ENCODE results near the gene ENTHD1. TPM values are rescaled to one million over a fixed set of nuclear protein-coding genes. Genes with fewer than 3 reads are reported as not detected.

The ENTHD1 gene
- total RNA-seq, 1 donor from 2014 or later = 0.08 TPM

- no peak overlapping the region for H3K4me3 Mint-ChIP-seq
- no peak overlapping the region for H3K27ac Mint-ChIP-seq
- DNase-seq (ENCODE audit: low spot score) = no peak
- H3K9me3 Mint-ChIP-seq = peaks cover 5% of the 10 kb centered on the region
- intact Hi-C loops (cut with micrococcal nuclease) = no loop called here
- H3K27me3 Mint-ChIP-seq (ENCODE audit: insufficient read depth) = no peaks in the 10 kb centered on the region
- no peaks in the 10 kb centered on the region for H3K36me3 Mint-ChIP-seq (ENCODE audit: low read depth)
- H3K4me1 Mint-ChIP-seq (ENCODE audit: low read depth) = peaks cover 52% of the 10 kb centered on the region
These were observed 115.7 kb downstream of the ENTHD1 start for GRCh38 chr22:39777716-39778454.

- H3K4me1 Mint-ChIP-seq (ENCODE audit: low read depth) = peaks cover 60% of the 10 kb centered on the region
- H3K27me3 Mint-ChIP-seq (ENCODE audit: insufficient read depth) = no peaks in the 10 kb centered on the region
- peaks cover 8% of the 10 kb centered on the region for H3K9me3 Mint-ChIP-seq
- H3K36me3 Mint-ChIP-seq (ENCODE audit: low read depth) = peaks cover 2% of the 10 kb centered on the region
- no peak for DNase-seq (ENCODE audit: low spot score)
- H3K4me3 Mint-ChIP-seq = no peak overlapping the region
- H3K27ac Mint-ChIP-seq = no peak overlapping the region
- intact Hi-C loops (cut with micrococcal nuclease) = no loop called here
These were observed 117.1 kb downstream of the ENTHD1 start for GRCh38 chr22:39776295-39777009.

GRCh38 chr22:39773976-39774539, 119.5 kb downstream of the ENTHD1 start:
- H3K9me3 Mint-ChIP-seq = peaks cover 17% of the 10 kb centered on the region
- intact Hi-C loops (cut with micrococcal nuclease) = loop anchor here (1.0 to 2.0 kb wide), 2 partner anchors 133 to 187 kb away; no protein-coding TSS in a partner anchor
- H3K36me3 Mint-ChIP-seq (ENCODE audit: low read depth) = peaks cover 7% of the 10 kb centered on the region
- H3K4me3 Mint-ChIP-seq = peak overlapping the region; percentile 19
- no peaks in the 10 kb centered on the region for H3K27me3 Mint-ChIP-seq (ENCODE audit: insufficient read depth)
- H3K27ac Mint-ChIP-seq = peak overlapping the region; percentile 64
- H3K4me1 Mint-ChIP-seq (ENCODE audit: low read depth) = peaks cover 60% of the 10 kb centered on the region
- DNase-seq (ENCODE audit: low spot score) = peak; percentile 64

GRCh38 chr22:39773503-39773902, 120.1 kb downstream of the ENTHD1 start:
- intact Hi-C loops (cut with micrococcal nuclease) = no loop called here
- peak overlapping the region; percentile 64 for H3K27ac Mint-ChIP-seq
- H3K4me3 Mint-ChIP-seq = peak overlapping the region; percentile 19
- H3K36me3 Mint-ChIP-seq (ENCODE audit: low read depth) = peaks cover 7% of the 10 kb centered on the region
- no peaks in the 10 kb centered on the region for H3K27me3 Mint-ChIP-seq (ENCODE audit: insufficient read depth)
- H3K4me1 Mint-ChIP-seq (ENCODE audit: low read depth) = peaks cover 61% of the 10 kb centered on the region
- peaks cover 18% of the 10 kb centered on the region for H3K9me3 Mint-ChIP-seq
- no peak for DNase-seq (ENCODE audit: low spot score)

GRCh38 chr22:39771486-39771885, 122.1 kb downstream of the ENTHD1 start:
- H3K4me1 Mint-ChIP-seq (ENCODE audit: low read depth) = peaks cover 58% of the 10 kb centered on the region
- no peak for DNase-seq (ENCODE audit: low spot score)
- intact Hi-C loops (cut with micrococcal nuclease) = no loop called here
- H3K27ac Mint-ChIP-seq = no peak overlapping the region
- H3K36me3 Mint-ChIP-seq (ENCODE audit: low read depth) = peaks cover 7% of the 10 kb centered on the region
- peaks cover 23% of the 10 kb centered on the region for H3K9me3 Mint-ChIP-seq
- H3K4me3 Mint-ChIP-seq = no peak overlapping the region
- H3K27me3 Mint-ChIP-seq (ENCODE audit: insufficient read depth) = no peaks in the 10 kb centered on the region

- DNase-seq (ENCODE audit: low spot score) = no peak
- intact Hi-C loops (cut with micrococcal nuclease) = no loop called here
- Mint-ChIP-seq H3K4me3 (no peak overlapping the region), H3K4me1 (ENCODE audit: low read depth) (peaks cover 18% of the 10 kb centered on the region), H3K9me3 (peaks cover 13% of the 10 kb centered on the region), H3K36me3 (ENCODE audit: low read depth) (peaks cover 4% of the 10 kb centered on the region), H3K27ac (no peak overlapping the region), H3K27me3 (ENCODE audit: insufficient read depth) (peaks cover 5% of the 10 kb centered on the region)
These were observed 127.9 kb downstream of the ENTHD1 start for GRCh38 chr22:39765661-39766060.

GRCh38 chr22:39765046-39765445, 128.5 kb downstream of the ENTHD1 start:
- H3K4me1 Mint-ChIP-seq (ENCODE audit: low read depth) = peaks cover 18% of the 10 kb centered on the region
- peaks cover 4% of the 10 kb centered on the region for H3K36me3 Mint-ChIP-seq (ENCODE audit: low read depth)
- intact Hi-C loops (cut with micrococcal nuclease) = no loop called here
- peaks cover 5% of the 10 kb centered on the region for H3K27me3 Mint-ChIP-seq (ENCODE audit: insufficient read depth)
- no peak for DNase-seq (ENCODE audit: low spot score)
- no peak overlapping the region for H3K4me3 Mint-ChIP-seq
- H3K9me3 Mint-ChIP-seq = peaks cover 13% of the 10 kb centered on the region
- H3K27ac Mint-ChIP-seq = no peak overlapping the region

- no peak overlapping the region for H3K4me3 Mint-ChIP-seq
- intact Hi-C loops (cut with micrococcal nuclease) = no loop called here
- peaks cover 16% of the 10 kb centered on the region for H3K4me1 Mint-ChIP-seq (ENCODE audit: low read depth)
- peaks cover 9% of the 10 kb centered on the region for H3K27me3 Mint-ChIP-seq (ENCODE audit: insufficient read depth)
- H3K36me3 Mint-ChIP-seq (ENCODE audit: low read depth) = peaks cover 3% of the 10 kb centered on the region
- peaks cover 2% of the 10 kb centered on the region for H3K9me3 Mint-ChIP-seq
- no peak overlapping the region for H3K27ac Mint-ChIP-seq
- DNase-seq (ENCODE audit: low spot score) = no peak
These were observed 130.3 kb downstream of the ENTHD1 start for GRCh38 chr22:39763276-39763675.

- no peak overlapping the region for H3K27ac Mint-ChIP-seq
- no peaks in the 10 kb centered on the region for H3K27me3 Mint-ChIP-seq (ENCODE audit: insufficient read depth)
- H3K4me1 Mint-ChIP-seq (ENCODE audit: low read depth) = peaks cover 33% of the 10 kb centered on the region
- no peaks in the 10 kb centered on the region for H3K9me3 Mint-ChIP-seq
- no peaks in the 10 kb centered on the region for H3K36me3 Mint-ChIP-seq (ENCODE audit: low read depth)
- DNase-seq (ENCODE audit: low spot score) = no peak
- intact Hi-C loops (cut with micrococcal nuclease) = no loop called here
- H3K4me3 Mint-ChIP-seq = no peak overlapping the region
These were observed 142.8 kb downstream of the ENTHD1 start for GRCh38 chr22:39750759-39751158.

- no peaks in the 10 kb centered on the region for H3K9me3 Mint-ChIP-seq
- H3K36me3 Mint-ChIP-seq (ENCODE audit: low read depth) = peaks cover 1% of the 10 kb centered on the region
- intact Hi-C loops (cut with micrococcal nuclease) = loop anchor here (5.0 kb wide), 2 partner anchors 88 to 193 kb away; no protein-coding TSS in a partner anchor
- DNase-seq (ENCODE audit: low spot score) = no peak
- no peak overlapping the region for H3K27ac Mint-ChIP-seq
- H3K4me3 Mint-ChIP-seq = no peak overlapping the region
- H3K4me1 Mint-ChIP-seq (ENCODE audit: low read depth) = peaks cover 50% of the 10 kb centered on the region
- H3K27me3 Mint-ChIP-seq (ENCODE audit: insufficient read depth) = peaks cover 2% of the 10 kb centered on the region
These were observed 144.7 kb downstream of the ENTHD1 start for GRCh38 chr22:39748877-39749276.

- Mint-ChIP-seq H3K27me3 (ENCODE audit: insufficient read depth) (peaks cover 2% of the 10 kb centered on the region), H3K4me3 (no peak overlapping the region), H3K4me1 (ENCODE audit: low read depth) (peaks cover 44% of the 10 kb centered on the region), H3K36me3 (ENCODE audit: low read depth) (peaks cover 1% of the 10 kb centered on the region), H3K27ac (no peak overlapping the region), H3K9me3 (no peaks in the 10 kb centered on the region)
- intact Hi-C loops (cut with micrococcal nuclease) = loop anchor here (5.0 kb wide), 2 partner anchors 91 to 196 kb away; no protein-coding TSS in a partner anchor
- no peak for DNase-seq (ENCODE audit: low spot score)
These were observed 146.8 kb downstream of the ENTHD1 start for GRCh38 chr22:39746600-39747262.

GRCh38 chr22:39745789-39746188, 147.8 kb downstream of the ENTHD1 start:
- Mint-ChIP-seq H3K36me3 (ENCODE audit: low read depth) (peaks cover 4% of the 10 kb centered on the region), H3K4me1 (ENCODE audit: low read depth) (peaks cover 40% of the 10 kb centered on the region), H3K4me3 (no peak overlapping the region), H3K27ac (no peak overlapping the region), H3K27me3 (ENCODE audit: insufficient read depth) (peaks cover 2% of the 10 kb centered on the region), H3K9me3 (peaks cover 7% of the 10 kb centered on the region)
- intact Hi-C loops (cut with micrococcal nuclease) = loop anchor here (5.0 kb wide), 2 partner anchors 92 to 197 kb away; no protein-coding TSS in a partner anchor
- DNase-seq (ENCODE audit: low spot score) = no peak
